Activated CD8-positive, alpha-beta memory T cell treated with anti-CD3 and anti-CD28 coated beads for 48 hours (primary cell): ENCODE results near the gene RHEB.
A peak's percentile ranks its signal among the peaks of the same experiment; 100 is the strongest.

Source experiments
- DNase-seq, 3 experiments: peaks; one replicate each; pipeline ENCODE4 v3.0.0-alpha.2; 2020; ENCODE audit warnings: low read depth in 2 of 3, low spot score in 2 of 3

RHEB gene

DNA sequence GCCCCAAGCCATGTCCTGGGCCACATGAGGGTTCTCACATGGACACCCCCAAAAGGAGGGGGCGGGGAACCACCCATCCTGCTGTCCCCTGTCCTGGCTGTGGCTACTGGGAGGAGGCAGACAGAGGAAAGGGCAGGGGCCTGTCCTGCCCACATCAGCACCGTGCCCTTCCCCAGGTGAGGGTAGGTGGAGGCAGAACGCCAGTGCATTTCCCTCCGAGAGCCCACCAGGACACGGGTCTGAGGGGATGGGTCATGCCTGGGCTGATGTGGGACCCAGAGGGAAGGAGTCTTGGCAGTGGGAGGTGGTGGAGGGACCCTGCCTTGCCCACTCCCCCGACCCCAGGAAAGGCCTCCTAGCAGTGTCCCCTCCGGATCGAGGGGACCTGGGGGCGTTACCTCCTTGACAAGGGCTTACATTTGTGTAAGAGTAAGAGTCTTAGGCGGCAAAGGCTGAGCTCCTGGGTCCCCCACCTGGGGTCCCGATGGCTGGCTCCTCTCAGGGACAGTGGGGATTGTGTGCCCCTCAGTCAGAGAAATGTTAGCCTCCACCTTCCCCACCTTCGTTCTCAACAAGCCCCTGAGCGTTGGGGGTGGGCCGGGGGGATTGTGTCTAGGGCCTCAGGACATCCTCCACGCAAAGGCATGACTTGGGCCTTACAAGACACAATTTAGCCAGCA is 85.8 kb downstream of the RHEB start:
- no peak for DNase-seq

DNA sequence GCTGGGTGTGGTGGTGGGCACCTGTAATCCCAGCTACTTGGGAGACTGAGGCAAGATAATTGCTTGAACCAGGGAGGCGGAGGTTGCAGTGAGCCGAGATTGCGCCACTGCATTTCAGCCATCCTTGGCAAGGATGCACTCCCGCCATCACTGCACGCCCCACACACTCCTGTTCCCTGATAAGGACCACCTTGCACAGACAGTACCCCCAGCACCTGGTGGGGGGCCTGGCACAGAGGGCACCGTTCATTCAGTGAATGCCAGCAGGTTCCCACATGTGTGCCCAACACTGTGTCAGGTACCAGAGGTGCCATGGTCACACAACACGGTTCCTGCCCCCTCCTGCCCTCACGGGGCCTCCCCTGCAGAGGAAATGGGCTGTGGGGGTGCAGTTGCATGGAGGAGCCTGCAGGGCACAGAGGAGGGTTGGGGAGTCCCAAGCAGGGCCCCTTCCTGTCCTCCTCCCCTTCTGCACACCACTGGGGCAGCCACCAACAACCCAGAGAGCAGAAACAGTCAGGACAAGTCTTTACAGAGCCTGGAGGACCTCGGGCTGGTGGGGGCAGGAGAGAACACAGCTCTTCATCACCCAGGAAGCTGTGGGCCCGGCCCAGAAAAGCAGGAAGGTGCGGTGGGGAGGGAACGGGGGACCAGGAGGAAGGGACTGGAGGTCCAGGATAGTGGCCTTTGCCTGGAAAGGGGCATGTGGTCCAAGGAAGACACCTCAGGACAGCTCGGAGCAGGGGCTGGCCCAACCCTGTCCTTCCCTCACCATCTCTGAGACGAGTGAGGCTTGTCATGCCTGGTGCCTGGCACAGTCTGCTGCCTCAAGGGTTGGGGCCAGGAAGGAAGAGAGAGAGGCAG is 86.8 kb downstream of the RHEB start:
- peak in 2 of 3 experiments; percentile 27 to 36 for DNase-seq

DNA sequence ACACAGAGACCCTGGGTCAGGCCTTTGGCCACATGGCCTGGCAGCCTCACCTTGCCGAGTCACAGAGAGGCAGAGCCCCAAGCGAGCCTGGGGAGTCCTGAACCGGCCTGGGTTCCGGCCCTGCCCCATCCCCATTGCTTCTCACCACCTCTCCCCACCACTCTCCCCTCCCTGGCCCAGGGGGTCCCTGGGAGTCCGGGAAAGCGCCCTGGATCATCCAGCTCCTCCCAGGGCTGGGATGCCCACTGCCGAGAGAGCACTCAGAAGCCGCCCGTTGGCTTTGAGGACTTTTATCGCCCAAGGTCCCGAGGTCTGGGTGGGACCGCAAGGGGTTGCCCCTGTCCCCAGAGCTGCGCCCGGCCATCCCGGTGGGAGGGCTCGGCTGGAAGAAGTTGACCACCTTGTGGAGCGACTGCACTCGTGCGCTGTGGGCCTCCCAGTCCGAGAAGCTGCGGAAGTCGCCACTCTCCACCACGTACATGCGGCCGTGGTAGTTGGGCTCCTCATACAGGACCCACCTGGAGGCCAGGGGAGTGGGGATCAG is 87.9 kb downstream of the RHEB start:
- no peak for DNase-seq

DNA sequence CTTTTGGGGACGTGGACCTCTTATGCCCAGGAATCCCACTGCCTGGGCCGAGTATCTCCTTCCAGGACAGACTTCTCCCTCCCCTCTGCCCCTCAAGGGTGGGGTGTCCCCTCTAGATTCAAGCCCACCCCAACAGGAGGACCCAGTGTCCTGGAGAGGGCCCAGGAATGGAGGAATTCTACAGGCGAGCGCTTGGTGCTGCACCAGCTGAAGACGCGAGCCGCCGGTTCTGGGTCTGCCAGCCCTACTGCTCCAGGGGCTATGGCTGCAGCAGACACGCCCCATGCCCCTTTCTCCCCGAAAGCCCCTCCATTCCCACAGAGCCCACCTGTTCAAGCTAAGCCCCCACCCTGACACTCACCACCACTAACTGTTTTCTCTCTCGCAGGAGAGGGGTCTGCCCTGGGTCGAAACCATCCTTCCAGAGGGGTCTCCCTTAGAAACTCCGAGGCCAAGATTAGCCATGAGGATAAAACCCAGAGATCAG is 88.4 kb downstream of the RHEB start:
- DNase-seq: no peak

GRCh38 chr7:151430391-151431205 is 89.1 kb downstream of the RHEB start:
- no peak for DNase-seq

DNA sequence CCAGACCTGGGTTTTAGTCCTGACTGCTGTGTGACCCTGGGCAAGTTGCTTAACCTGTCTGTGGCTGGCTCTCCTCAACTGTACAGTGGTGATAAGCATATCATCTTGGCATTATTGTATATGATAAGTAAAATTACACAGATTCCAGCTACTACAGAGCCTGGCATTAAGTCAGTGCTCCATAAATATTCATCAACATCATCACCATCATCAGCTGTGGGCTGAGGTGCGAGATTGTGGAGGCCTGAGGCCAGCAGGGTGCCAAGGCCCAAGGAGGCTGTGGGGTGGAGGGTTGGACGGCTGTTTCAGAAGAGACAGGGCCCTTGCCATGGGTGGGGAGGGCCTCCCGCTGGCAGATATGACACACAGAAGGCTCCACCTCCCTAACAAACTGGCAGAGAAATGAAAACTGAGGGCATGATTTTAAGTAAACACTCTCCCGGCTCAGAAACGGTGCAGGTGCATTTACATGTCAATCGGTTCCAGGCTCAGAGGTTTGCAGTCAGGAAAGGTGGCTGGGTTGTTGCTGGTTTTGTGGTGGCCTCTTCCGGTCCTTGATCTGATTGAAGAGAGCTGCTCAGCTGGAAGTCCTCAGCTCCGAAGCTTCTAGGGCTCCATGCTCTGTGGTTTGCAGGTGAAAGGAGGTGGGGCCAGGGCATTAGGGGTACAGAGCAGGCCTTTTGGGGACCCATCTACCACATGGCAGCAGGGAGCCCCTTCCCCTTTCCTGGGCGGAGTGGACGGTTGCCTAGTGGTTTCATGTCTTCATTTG is 89.9 kb downstream of the RHEB start:
- no peak for DNase-seq

- no peak for DNase-seq
Observed at GRCh38 chr7:151429237-151429559, 90.5 kb downstream of the RHEB start.

DNA sequence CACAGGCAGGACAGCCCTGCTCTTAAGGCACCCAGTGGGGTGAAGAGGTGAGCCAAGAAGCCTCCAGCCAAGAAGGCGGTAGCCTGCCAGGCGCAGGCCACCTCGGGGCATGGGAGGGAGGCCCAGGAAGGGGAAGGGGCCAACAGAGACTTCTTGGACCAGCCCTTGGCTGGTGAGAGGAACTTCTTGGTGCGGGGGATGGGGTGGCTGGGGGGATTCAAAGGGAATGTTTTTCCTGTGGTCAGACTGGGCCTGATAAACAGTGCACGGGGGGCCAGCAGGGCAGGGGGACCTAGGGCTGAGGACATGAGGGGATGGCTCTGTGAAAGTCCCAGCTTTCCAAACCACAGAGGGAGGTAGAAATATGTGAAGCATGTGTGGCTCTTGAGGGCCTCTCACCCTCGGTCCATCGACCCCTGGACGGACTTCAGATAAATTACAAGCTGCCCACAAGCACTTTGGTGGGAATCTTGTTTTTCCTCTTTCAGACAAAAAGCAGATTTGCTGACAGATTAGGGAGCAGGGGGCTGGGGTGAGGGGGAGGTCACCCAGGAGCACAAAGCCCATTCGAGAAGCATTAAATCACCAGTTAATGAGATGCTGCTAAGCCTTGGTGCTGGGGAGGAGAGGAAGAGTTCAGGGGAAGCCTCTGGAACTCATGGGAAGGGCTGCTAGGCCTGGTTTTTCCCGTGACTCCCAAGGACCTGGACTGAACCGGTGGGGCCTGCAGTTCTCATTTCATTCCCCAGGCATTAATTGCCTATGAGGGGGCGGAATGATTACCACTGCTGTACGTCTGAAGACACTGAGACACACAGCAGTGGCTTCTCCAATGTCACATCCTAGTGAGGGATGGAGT is 91.1 kb downstream of the RHEB start:
- DNase-seq: no peak

DNA sequence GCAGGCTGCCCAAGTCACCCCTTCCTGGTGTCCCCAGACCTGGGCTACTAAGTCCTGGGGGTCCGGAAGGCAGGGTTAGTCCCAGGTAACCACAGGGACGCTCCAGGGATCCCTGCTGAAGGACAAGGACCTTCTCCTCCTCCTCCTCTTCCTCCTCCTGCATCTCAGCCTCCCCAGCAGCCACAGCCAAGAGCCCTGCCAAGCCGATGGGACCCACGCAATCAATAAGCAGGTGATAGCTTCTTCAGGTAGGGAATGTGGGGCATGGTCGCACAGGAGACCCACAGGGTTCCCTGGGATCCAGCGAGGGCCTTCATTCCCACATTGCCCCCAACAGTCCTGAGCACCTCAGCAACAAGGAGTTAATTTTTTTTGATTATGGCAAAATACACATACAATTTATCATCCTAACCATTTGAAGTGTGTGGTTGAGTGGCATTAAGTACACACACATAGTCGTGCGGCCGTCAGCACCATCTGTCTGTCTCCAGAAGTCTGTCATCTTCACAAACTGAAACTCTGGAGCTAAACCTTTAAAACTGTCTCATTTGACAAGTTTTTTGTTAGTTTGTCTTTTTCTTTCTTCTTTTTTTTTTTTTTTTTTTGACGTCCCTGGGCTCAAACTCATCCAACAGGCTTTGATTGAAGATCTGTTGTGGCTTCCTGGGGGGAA is 91.9 kb downstream of the RHEB start:
- no peak for DNase-seq

DNA sequence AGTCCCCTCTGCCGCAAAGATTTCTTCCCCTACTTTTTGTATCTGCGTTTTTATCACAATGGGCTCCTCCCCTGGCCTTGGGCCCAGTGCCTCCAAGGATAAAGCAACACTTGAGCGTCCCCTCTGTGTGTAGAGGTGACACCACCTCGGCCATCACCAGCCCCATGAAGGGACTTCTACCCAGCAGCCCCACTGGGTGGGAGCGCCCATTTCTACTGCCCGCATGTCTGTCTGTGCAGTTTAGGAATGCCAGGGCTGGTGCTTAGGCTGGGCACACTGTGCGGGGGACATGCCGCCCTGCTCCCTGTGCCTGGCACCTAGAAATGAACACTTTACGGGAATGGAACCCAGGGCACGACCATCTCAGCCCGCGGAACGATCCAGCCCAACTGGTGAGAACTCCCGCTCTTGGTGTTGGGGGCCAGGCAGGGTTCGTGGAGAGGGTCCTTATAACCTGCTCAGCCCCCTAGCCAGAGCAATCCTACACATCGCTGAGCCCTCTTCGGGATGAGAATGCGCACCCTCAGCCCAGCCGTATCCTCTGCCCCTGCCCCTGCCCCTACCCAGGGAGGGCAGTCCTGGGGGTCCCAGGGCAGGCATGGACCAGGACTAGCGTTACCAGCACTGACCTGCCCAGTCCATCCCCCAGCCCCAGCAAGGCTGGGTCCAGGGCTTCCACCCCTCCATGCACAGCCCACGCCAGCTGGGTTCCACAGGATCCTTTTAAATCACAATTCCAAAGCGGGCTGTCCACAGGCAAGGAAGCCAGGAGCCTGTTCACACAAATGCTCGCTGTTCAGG is 92.6 kb downstream of the RHEB start:
- no peak for DNase-seq

DNA sequence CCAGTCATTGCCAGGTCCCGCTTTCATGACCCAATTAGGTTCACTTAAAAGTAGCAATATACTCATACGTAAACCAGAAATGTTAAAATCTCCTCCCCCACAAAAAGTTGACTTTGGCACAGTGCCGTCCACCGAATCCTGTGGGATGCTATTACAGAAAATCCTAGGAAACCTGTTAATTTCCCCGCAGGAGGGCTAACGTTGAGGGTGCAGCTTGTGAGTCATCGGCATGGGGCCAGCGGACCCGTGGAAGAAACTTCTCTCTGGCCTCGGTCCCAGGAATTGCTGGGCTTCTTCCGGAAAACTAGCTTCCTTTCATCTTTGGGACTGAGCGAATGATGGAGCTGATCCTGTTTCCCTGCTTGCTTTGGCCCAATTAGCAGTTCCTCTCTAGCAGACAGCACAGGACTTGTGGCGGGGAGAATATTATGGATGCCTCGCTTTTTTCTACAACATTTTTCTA is 93.2 kb downstream of the RHEB start:
- no peak for DNase-seq

- no peak for DNase-seq
Observed at GRCh38 chr7:151425670-151426440, 93.8 kb downstream of the RHEB start.

DNA sequence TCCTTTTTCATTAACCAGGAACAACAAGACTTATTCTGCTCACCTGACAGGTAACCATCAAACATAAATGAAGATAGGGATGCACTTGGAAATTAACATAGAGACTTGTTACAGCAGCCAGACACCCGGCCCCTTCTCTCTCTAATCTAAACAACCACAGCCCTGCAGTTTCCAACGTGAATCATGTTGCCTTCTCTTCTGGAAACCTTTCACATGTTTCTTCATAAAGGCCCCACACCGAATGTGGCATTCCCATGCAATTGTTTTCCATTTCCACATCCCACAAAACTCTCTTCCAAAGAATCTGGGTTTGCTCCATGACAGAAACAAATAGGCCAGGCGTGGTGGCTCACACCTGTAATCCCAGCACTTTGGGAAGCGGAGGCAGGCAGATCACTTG is 94.9 kb downstream of the RHEB start:
- DNase-seq: no peak

- no peak for DNase-seq
Observed at GRCh38 chr7:151423936-151424335, 95.8 kb downstream of the RHEB start.

DNA sequence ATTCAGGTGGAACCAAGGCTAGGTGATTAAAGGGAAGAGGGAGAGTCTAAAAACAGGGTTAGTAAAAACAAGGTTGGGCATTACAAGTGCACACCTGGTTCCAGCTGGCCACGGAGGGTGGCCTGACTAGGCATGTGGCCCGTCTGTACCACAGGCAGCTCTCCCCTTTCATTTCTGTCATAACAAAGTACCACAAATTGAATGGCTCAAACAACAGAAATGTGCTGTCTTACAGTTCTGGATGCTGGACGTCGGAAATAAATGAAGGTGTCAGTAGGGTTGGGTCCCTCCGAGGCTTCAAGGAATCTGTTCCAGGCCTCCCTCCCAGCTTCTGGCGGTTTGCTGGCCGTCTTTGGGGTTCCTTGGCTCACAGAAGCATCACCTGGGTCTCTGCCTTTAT is 96.5 kb downstream of the RHEB start:
- no peak for DNase-seq

- no peak for DNase-seq
Observed at GRCh38 chr7:151422212-151422611, 97.5 kb downstream of the RHEB start.

DNA sequence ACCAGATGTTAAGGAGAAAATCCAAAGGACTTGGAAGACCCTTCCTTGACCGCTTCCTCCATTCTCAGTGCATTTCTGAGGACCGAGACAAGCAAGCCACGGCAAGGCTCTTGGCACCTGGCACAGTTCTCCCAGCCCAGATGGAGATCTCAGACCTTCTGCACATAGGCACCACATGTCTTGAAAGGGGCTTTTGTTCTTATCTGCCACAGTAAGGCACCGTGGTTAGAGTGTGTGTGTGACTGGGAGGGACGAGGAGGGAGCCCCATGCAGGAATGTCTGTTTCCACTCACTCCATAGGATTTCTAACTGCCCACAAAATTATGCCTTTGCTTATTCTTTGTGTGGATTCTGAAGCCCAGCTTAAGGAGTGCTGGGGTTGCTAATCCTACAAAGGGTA is 99.6 kb downstream of the RHEB start:
- no peak for DNase-seq

- no peak for DNase-seq
Observed at GRCh38 chr7:151416941-151417315, 102.8 kb downstream of the RHEB start.
